GM19468 (cell line): ENCODE data around the gene LCA5.
"Not testable (repeated sequence)": the region's sequence is repeated elsewhere in the genome, so short reads cannot be mapped to it uniquely, and the experiment has no call there.

Experiments
- ATAC-seq: cut with Tn5 transposase; IDR thresholded peaks from one replicate; pipeline ENCODE4 v1.9.1; 2021; ENCODE audit warnings: mild to moderate bottlenecking, moderate library complexity, moderate number of reproducible peaks; ENCODE audit not compliant: unreplicated experiment; ENCODE audit errors: extremely low read depth

The LCA5 gene

DNA sequence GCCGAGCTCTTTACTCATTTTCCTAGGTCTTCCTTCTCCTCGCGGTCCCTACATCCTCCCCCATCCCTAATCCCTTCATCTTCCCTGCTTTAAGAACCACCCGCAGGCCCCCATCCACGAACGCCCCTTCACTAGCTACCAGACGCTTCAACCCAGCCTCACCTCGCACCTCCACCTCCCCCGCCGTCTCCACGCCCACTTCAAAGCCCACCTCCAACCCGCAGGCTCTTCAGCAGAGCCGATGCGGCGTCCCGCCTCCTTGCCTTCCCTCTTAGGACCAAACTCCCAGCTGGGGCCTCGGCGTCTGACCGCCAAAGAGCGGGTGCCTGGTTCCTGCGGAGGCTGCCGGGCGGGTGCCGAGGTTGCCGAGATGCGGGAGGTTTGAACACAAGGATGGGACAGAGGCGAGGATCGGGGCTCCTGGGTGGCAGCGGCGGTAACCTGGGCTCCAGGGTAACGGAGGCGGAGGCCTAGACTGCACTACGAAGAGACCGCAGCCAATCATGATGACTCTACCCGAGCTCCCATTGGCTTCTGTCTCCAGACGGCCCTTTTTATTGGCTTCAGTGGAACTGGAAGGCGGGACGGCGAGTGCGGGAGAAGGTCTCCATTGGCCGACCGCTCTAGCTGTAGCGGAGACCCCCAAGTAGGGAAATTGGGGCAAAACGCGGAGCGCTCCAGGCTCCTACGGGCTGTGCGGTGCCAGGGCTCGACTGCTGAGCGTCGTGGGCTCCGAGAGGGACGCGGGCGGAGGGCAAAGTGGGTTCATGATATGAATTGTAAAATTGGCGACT is at the start of gene LCA5:
Gene LCA5, minus strand, starts transcription at position 477 of the 794 bp plus-strand sequence. CDS start 18,536 bp downstream, outside the sequence.
- ATAC-seq: peak; percentile 100

DNA sequence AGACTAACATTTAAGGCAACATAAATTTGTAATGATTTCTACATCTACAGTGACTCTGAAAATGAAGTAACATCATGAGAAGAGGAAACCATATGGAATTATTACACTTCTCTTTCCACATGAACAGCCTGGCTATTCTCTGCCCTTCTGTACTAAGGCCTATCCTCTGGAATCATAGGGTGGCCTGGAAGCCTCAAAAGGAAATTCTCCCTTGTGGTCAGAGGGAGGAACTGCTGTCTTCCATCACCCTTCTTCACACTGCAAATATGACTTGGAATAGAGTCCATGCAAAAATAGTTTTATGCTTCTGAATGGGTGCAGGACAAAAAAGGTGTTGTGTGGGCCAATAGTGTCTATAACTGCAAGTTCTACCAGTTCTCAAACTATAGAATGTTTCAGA is 49.3 kb upstream of the LCA5 start:
- ATAC-seq: no peak

DNA sequence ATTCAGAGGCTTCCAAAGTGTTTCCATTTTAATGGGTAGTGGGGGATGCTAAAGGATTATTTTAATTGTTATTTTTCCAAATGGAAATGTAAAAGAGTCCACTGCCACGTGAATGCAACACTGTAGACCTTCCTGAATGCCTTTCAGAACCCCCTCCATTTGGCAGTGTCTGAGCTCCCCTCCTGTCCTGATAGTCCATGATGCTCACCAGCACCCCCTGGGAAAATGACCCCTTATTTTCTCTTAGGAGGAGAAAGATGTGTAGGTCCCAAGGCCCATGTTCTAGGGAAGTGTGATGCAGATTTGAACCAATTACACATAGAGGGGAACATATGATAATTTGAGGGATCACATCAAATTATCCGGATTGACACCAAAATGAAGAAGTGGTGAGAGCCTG is 47.1 kb upstream of the LCA5 start:
- no peak for ATAC-seq

DNA sequence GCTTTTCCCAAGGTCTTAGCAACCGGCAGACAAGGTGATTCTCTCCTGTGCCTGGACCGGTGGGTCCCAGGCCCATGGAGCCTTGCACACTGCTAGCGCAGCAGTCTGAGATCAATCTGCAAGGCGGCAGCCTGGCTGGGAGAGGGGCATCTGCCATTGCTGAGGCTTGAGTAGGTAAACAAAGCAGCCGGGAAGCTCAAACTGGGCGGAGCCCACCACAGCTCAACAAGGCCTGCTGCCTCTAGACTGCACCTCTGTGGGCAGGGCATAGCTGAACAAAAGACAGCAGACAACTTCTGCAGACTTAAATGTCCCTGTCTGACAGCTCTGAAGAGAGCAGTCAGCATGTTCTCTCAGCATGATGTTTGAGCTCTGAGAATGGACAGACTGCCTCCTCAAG is 40.7 kb upstream of the LCA5 start:
- ATAC-seq: not testable (repeated sequence)

DNA sequence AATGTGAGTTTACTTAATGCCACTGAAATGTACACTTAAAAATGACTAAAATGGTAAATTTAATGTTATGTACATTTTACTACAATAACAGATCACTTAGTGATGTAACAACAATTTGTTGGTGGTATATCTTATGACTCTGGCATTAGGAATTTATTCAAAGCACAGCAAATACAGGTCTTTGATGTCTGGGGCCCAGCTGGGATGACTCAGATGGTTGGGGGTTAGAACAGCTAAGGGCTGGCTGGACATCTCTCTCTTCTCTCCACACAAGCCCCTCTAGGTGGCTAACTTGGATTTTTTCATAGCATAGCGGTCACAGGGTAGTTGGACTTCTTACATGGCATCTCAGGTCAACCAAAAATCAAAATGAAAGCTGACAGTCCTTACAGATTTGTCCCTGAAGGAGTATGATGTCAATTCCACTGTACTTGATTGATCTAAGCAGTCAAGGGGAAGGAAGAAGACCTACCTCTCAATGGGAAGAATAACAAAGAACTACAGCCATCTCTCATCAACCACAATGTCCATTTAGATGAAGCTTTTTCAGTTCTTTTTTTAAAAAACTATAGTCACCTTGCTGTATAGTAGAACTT is 37.5 kb upstream of the LCA5 start:
- ATAC-seq: no peak

DNA sequence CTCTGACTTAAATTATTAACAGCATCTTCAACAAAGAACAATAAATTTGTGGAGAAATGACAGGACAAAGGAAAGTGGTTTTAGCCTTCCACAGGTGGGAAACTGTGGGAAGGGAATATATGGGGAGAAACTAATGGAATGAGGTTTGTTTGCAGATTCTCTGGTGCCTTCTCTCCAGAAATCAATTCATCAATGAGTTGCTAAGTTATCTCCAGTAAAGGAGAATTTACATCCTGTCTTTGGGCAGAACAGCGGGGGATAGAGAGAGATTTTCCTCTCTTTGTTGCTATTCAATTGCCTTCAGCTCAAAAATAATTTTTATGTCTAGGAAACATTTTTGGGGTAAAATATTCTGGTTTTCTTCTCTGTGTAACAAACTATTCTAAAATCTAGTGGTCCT is 36.9 kb upstream of the LCA5 start:
- ATAC-seq: no peak

DNA sequence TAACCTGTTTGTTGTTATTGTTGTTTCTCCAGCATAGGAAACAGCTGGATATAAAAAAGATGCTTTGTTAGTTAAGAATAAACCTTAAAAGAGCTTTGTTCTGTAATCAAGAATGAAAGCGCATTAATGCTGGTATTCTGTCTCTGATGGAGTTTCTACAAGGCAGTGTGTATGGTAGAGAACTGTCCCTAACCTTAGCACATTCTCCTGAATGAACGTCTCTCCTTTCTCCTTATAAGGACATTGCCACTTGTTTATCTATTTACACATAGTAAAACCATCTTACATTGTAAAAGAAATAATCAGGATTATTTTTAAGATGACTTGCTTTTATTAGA is 33.8 kb upstream of the LCA5 start:
- no peak for ATAC-seq

DNA sequence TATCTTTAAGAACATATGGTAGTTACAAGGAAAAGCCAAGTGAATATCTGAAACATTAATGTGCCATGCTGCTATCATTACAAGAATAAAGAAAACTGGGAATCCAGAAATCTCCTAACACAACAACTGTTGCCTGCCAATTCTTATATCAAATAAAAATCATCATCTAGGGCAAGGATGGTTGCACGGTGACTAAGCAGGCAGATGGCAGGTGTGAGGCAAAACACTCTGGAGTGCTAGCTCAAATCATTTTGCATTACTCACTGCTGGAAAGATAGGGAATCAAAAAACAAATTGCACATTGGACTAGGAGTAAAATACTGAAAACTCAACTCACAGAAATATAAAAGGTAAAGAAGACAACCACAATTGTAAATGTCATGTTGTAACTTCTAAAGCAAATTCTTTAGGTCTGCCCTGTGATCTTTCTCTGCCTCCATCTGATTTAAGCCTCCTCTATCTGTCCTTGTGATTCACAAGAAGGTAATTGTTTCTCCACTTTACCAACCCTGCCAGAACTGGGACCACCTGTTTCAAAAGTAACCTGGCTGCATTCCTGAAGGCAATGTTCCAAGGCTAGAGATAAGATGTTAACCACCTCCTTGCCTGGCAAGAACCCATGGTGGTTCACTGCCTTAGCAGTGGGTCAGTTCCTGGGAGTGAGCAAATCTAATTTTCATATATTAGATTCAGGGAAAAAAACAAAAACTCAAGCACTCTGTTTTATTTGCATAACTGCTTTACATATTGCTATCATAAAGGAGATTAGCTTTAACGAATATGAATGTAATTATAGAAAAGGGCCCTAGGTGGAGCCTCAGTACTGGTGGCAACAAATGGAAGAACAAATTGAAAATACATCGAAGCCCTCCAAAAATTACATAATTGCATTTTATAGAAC is 33.1 kb upstream of the LCA5 start:
- ATAC-seq: no peak

DNA sequence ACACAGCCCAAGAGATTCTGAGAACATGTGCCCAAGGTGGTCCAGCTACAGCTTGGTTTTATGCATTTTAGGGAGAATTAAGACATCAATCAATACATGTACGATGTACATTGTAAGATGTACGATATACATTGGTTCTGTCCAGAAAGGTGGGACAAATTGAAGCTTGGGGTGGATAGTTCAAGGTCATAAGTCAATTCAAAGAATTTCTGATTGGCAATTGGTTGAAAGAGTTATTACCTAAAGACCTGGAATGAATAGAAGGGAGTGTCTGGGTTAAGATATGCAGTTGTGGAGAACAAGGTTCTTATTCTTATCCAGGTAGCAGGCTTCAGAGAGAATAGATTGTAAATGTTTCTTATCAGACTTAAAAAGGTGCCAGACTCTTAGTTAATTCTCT is 31.8 kb upstream of the LCA5 start:
- ATAC-seq: no peak

DNA sequence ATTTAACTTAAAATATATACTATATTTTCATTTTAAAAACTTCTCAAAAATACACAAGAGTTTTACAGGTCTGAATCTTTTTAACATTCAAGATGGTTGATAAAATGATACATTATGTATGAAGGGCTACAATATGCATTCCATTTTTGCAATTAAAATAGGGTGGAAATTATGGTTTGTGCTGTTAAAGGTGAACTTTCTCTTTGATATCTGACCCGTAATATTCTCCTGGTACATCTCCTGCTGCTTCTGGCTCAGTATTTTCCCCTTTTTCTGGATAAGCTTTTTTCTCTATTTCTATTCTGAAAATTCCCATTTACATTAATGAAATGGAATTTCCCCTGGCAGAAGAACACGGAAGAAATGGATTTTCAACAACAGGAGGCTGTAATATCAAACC is 27.4 kb upstream of the LCA5 start:
- no peak for ATAC-seq

DNA sequence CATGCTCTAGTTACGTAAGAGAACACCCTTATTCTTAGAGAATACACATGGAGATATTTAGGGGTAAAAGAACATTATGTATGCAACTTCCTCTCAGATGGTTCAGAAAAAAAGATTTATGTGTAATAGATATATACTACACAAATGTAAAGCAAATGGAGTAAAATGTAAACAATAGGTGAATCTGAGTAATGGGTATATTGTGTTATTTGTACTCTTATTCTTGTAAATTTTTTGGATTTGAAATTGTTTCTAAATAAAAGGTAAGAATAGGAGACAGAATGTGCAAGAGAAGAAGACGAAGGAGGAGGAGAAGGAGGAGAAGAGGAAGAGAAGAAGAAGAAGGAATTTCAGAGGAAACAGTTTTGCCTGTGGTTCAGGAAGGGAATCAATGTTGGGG is 22.5 kb upstream of the LCA5 start:
- ATAC-seq: no peak

DNA sequence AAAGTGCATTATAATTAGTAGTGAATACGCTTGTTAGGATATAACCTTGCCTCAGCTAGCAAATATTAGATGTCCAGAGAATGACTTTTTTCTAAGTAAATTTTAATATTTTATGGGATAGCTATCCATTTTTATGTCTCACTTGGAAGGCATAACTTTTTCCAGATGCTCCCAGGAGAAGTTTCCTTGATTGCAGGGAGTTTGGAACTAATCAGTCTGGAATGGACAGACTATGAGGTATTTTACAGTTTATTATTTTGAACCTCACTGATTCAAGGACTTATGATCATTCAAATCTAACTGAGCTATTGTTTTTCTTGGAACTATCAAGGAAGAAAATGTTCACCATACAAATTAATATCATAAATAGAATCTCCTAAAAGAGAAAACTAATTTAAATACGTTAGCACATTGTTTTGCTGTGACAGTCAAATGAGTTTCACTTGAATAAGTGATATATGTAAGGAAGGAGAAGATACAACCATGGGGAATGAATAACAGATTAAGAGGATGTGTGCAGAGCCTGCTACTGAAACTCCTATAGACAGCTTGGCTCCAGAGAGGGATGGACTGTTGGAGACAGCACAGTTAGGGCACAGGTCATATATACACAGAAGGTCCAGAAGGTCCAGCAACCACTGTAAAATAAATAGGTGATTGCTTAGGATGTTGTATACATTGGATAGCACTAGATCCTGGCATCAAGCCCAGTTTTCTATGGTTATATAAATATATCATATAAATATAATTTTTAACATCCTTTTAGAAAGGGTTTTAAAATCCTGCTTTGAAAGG is 20.6 kb upstream of the LCA5 start:
- no peak for ATAC-seq

DNA sequence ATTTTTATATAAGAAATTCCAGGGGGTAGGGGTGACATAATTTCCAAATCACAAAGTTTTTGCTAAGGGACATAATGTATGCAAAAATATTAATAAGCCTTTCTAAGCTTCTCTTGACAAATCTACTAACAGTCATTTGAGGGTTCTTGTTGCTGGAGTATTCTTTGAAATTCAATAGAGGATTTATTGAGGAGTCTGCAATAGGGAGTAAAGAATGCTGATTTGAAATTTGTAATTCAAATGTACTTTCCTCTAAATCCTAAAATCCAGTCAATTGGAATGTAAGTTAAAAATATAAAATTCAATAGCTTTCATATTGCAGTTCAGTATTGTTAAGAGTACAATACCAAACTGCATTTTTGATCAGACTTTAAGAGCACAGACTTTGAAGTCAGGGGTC is 17.1 kb upstream of the LCA5 start:
- no peak for ATAC-seq

DNA sequence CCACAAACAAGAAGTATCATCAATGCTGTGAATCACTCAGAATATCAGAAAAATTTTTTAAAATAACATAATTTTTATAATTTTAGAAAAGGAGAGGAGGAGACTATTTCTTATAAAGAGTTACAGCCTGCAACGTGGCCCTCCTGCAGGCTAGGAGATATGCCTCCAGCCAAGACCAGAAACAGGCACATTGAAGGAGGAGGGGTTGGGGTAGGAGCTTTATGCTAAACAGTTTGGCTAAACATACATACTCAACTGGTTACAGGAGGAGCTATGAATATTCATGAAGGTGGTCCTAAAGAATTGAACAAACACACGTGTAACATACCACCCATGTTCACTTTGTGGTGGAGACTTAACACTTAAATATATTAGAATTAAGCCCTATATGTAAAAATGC is 14.2 kb upstream of the LCA5 start:
- ATAC-seq: no peak

DNA sequence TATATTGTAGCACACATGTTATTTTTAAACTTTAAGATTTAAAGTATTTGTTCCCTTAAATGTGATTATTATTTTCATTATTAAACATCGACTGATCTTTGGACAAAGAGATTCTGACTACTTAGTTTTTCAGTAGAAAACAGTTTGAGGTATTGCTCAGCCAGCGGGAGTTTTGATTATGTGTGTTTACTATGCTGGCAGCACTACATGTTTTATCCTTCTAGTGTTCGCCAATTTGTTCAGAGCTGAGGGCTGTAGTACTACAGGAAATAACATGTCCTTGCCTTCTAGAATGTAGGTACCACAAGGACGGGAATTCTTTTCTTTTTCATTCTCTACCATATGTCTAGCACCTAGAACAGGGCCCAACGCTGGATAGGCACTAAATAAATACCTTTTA is 11.1 kb upstream of the LCA5 start:
- no peak for ATAC-seq

DNA sequence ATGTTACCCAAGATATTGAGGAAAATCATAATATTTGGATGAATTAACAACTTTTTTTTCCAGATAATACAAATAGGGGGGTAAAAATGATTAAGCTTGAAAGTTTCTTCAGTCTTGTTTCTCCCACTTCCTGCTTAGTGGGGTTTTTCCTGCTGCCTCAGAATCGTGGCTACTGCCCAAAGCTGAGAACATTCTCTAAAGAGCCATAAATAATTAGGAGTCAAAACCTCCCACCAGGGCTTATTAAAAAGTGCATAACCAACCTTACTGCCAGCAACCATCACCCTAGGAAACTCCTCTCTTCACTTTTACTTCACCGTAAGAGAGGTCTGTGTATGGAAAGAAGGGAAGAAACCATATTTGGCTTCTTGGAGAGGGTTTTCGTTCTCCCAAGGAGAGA is 9.0 kb upstream of the LCA5 start:
- no peak for ATAC-seq

DNA sequence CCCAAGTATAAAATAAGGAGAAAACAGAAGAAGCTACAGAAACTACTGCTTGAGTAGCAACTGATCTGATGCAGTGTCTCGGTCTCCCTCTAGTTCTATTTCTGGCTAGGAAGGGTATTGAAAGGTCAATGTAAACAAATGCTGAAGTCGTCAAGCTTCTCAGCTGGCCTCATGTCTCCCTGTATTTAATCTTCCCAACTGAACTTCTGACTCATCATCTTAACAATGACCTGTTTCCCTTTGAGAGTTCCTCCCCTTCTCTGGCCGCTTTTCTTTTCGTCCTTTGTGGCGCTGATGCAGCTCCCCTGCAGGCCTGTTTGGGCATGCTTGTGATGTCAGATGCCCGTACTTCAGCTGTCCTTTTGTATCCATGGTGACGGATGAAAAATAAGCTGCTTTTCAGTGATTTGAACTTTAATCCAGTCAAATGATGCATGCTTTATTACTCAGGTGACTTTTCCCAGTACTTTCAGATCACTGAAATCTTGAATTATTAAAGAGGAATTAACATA is 7.8 kb upstream of the LCA5 start:
- peak; percentile 81 for ATAC-seq

DNA sequence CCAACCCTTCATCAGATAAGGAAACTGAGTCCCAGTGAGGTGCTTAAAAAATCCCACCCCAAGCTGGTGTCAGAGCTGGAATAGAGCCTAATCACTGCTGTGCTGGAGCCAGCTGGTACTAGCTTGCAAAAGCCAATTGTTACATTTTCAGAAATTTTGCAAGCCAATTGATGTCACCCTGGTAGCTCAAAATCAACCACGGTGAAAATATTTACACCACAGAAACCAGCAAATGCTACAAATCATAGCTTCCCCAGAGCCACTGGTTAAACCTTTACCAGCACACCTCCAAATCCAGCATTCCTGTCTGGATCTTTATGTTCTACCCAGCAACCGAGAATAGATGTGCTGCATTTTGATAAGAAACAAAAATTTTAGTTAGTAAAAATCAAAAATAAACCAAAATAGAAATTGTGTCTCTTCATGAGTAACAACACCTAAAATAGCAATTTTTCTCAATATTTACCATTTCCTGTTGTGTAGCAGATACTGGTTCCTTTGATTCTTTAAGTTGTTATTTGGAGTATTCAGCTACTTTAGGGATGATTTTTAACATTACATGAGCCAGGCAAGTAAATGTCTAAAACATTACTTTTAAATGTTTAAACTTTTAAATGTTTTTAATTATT is 7.2 kb upstream of the LCA5 start:
- ATAC-seq: peak; percentile 44

DNA sequence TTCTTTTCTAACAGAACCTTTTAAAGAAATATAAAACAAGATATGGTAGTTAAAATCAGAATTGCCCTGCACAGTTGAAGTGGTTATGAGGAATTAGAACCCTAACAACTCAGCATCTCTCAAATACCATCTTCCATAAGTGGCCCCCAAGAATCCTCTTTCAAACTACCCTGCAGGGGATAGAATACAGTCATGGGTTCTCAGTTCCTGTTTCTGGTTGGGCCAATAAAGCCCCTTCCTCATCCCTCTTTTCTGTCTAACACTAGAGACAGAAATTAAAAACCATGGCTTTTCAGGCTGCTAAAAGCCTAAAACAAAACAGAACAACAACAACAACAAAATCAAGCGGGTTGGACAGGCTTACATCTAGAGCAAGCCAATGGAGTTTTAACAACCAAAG is 6.7 kb upstream of the LCA5 start:
- ATAC-seq: no peak

DNA sequence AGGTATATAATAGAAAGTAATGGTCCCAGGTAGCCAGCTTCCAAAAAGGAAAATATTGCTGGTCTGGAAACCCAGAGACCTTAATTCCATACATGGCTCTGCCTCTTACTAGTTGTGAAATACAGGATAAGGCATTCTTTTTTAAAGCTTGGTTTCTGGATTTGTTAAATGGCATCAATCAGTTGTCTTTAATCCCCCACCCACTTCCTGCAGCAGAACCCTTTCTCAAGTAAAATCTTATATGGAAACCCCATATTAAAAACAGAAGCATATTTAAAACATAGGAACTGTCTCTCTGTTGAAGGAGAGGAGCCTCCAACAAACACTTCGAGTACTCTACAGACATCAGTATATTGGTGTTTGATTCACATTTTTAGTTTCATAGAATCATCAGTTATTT is 6.2 kb upstream of the LCA5 start:
- no peak for ATAC-seq
